Mucosa of descending colon (tissue), 3 donors: ENCODE measurements around the gene HSD17B1. TPM values are rescaled to one million over a fixed set of nuclear protein-coding genes. Genes with fewer than 3 reads are reported as not detected.

Experiments used
- ATAC-seq: fragments of 200-7000 bp; cut with Tn5 transposase; one replicate; pipeline ENCODE4 v1.9.1; 2020; ENCODE audit warnings: mild to moderate bottlenecking, moderate library complexity
- DNase-seq, 3 donors: peaks; one replicate each; pipeline ENCODE4 v3.0.0-alpha.2; 2020
- H3K36me3 ChIP-seq: fragments of 200-600 bp; one replicate; pipeline ENCODE4 v1.8.0; 2021; ENCODE audit warnings: low read depth, mild to moderate bottlenecking
- H3K4me1 ChIP-seq: fragments of 200-600 bp; one replicate; pipeline ENCODE4 v1.8.0; 2021; ENCODE audit warnings: low read depth, mild to moderate bottlenecking
- H3K4me3 ChIP-seq: fragments of 200-600 bp; one replicate; pipeline ENCODE4 v1.8.0; 2021; ENCODE audit warnings: mild to moderate bottlenecking
- H3K9me3 ChIP-seq: fragments of 200-600 bp; one replicate; pipeline ENCODE4 v1.8.0; 2021; ENCODE audit warnings: mild to moderate bottlenecking
- intact Hi-C, 2 donors: fragments of 100-400 bp; cut with DNase I in 1 of 2; cut with micrococcal nuclease in 1 of 2; formaldehyde crosslinking; loops; one replicate each; pipeline versions ENCODE4 v1.11.0 to v1.11.1; 2022; cut with DNase I, micrococcal nuclease
- total RNA-seq, 3 donors: library from RNA; stranded (reverse); fragmentation: NEBNext Ultra II Directional in 2 of 3; extraction: Animal tissue kit (Norgen Biotek cat#: 25700) in 2 of 3; gene quantifications; one replicate each; pipeline versions ENCODE4 v1.2.1 to v1.2.4, GENCODE V29; 2021 to 2023
- TF ChIP-seq, protein P1 (sequence below): fragments of 200-600 bp; IDR thresholded peaks from one replicate; pipeline ENCODE4 v1.8.0; 2022; ENCODE audit warnings: antibody characterized with exemption, mild to moderate bottlenecking
- donor health status: DM: no; HTN: no; CAD: no; lungs with moderate emphysema.
- donor health status: DM: no; HTN: no; CAD: no.
- donor health status: DM: no; HTN: yes; CAD: no.

The HSD17B1 gene
- total RNA-seq, 3 donors from 2014 or later, result 1.5 to 2.5 (median 1.7) TPM

DNA sequence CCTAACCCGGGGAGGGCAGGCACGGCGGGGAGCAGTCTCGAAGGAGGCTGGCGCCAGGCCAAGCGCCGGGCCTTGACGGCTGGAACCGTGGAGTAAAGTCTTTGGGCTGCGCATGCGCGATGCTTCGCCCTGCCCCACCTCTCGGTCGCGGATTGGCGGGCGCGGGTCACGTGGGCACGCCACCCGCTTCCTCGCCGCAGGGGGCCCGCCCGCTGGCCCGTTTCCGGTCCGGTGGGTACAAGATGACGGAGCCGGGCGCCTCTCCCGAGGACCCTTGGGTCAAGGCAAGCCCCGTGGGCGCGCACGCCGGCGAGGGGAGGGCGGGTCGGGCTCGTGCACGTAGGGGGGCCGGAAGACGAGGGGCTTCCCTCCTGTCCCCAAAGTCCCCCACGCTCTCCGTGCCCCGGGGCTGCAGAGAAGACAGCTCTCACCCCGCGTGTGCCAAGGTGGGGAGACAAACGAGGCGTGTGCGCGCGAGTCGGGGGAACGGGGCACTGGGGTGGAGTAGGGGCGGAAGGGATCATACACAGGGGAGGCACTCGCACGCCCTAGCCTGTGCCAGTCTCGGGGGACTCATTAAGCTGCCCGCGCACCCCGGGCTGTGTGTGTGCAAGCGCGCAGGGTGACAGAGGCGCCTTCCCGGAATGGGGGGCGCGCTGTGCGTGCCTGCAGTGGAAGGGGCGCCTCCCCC lies 14.3 kb downstream of the HSD17B1 start, which contains the start of gene MLX:
MLX (plus strand) TSS at position 218 of the 691 bp plus-strand sequence; CDS start at position 243, 25 bp downstream.
- peaks cover 4% of the 10 kb centered on the region for H3K36me3 ChIP-seq
- peak; percentile 95 to 97 (median 96) for DNase-seq
- intact Hi-C loops, result no loop called here
- TF ChIP-seq, protein P1, sequence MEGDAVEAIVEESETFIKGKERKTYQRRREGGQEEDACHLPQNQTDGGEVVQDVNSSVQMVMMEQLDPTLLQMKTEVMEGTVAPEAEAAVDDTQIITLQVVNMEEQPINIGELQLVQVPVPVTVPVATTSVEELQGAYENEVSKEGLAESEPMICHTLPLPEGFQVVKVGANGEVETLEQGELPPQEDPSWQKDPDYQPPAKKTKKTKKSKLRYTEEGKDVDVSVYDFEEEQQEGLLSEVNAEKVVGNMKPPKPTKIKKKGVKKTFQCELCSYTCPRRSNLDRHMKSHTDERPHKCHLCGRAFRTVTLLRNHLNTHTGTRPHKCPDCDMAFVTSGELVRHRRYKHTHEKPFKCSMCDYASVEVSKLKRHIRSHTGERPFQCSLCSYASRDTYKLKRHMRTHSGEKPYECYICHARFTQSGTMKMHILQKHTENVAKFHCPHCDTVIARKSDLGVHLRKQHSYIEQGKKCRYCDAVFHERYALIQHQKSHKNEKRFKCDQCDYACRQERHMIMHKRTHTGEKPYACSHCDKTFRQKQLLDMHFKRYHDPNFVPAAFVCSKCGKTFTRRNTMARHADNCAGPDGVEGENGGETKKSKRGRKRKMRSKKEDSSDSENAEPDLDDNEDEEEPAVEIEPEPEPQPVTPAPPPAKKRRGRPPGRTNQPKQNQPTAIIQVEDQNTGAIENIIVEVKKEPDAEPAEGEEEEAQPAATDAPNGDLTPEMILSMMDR, result no peak
- H3K4me3 ChIP-seq, result peak within 1 kb of the TSS; percentile 84
- no peaks in the 10 kb centered on the region for H3K9me3 ChIP-seq
- H3K4me1 ChIP-seq, result peaks cover 40% of the 10 kb centered on the region
- ATAC-seq, result peak; percentile 83

DNA sequence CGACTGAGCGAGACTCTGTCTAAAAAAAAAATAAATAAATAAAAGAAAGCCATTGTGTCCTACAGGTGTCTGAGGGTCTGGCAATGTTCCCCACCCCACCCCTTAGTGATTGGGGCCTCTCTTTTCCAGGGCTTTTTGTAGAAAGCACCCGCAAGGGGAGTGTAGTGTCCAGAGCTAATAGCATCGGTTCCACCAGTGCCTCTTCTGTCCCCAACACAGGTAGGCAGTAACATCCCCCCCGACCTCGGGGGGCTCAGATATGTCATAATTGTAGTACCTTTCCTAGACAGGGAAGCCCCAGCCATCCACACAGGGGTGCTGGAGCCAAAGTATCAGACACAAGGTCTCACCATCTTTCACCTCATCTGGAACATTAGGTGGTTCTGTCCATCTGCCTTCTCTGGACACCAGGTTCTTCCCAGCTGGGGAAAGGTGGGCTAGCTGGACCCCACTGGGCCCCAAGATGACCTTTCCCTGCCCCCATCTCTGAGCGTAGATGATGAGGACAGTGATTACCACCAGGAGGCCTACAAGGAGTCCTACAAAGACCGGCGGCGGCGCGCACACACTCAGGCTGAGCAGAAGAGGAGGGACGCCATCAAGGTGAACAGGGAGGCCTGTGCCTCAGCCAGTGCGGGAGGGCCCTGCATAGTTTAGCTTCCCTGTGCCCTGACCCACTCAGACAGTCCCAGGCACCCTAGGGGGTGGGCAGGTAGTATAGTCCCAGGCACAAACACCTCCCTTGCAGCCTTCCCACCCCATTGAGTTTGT lies 15.8 kb downstream of the HSD17B1 start:
- DNase-seq (peak in 1 of 3 donors; percentile 21), ATAC-seq (no peak)
- no peaks in the 10 kb centered on the region for H3K9me3 ChIP-seq
- H3K4me3 ChIP-seq, result no peak overlapping the region
- H3K36me3 ChIP-seq, result peaks cover 16% of the 10 kb centered on the region
- TF ChIP-seq, protein P1, result no peak
- peaks cover 33% of the 10 kb centered on the region for H3K4me1 ChIP-seq
- intact Hi-C loops, result no loop called here

DNA sequence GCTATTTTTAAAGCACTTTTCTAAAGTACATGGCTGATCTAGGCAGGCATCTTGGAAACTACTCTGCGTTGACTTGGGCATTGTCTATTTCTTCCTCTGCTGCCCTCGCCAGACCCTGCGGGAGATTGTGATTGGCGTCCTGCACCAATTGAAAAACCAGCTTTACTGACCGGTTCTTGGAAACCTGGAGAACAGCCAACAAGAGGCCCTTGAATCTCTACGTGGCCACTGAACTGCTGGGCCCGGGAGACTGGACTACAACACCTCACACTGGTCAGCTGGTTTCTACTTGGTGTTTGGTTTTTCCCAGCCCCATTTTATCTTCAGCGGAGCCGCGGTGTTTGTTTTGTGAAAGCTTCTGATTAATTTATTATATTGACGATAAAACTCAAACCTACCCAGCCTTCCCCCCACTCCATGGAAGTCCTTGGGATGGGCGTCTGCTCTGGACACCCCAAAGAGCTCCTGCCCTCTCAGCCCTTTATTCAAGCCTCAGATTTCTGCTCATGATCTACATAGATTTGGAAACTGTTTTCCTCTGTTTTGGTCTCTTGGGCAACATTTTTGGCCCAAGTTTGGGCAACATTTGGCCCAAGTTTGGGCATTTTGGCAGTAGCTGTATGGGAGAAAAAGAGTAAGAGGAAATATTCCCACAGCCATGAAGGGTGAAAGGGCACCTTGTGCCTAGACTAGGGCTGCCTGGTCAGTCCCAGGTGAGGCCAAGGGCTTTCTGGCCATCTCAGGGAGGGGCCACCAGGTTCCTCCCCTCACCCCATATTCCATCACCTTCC lies 18.9 kb downstream of the HSD17B1 start:
- ATAC-seq, result no peak

DNA sequence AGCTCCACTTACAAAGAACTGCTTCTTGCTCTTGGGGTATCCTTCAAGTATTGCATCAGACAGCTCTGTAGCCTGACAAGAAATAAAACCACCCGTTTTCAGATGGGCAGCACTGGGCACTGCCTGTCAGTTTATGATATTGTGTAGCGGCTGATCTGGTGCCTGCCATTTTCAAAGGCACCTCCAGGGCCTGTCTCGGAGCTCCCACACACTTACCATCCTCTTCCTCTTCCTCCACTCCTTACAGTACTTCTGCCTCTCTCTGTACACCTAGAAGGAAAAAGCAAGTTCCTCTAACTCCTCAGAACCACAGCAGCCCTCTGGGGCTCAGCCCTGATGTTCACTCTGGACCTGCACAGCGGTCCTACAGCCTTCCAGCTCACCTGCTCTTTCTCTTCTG lies 20.4 kb downstream of the HSD17B1 start:
- intact Hi-C loops, result loop anchor here in 1 of 2 donors (10.0 kb wide), 1 partner anchor 102 kb away; the partner anchor contains the start of gene PLEKHH3
- ATAC-seq, result no peak
- peak in 1 of 3 donors; percentile 6 for DNase-seq
- Histone ChIP-seq H3K36me3 (peaks cover 20% of the 10 kb centered on the region), H3K4me1 (peaks cover 20% of the 10 kb centered on the region), H3K9me3 (no peaks in the 10 kb centered on the region), H3K4me3 (no peak overlapping the region)
- TF ChIP-seq, protein P1, result no peak

More for the DNA sequence above, 18.9 kb downstream of the HSD17B1 start:
- Histone ChIP-seq H3K9me3 (no peaks in the 10 kb centered on the region), H3K4me1 (peaks cover 20% of the 10 kb centered on the region), H3K36me3 (peaks cover 20% of the 10 kb centered on the region), H3K4me3 (no peak overlapping the region)
- TF ChIP-seq, protein P1, result no peak
- DNase-seq, result peak in 1 of 3 donors; percentile 1
- intact Hi-C loops, result loop anchor here in 1 of 2 donors (10.0 kb wide), 1 partner anchor 103 kb away; the partner anchor contains the start of gene PLEKHH3

DNA sequence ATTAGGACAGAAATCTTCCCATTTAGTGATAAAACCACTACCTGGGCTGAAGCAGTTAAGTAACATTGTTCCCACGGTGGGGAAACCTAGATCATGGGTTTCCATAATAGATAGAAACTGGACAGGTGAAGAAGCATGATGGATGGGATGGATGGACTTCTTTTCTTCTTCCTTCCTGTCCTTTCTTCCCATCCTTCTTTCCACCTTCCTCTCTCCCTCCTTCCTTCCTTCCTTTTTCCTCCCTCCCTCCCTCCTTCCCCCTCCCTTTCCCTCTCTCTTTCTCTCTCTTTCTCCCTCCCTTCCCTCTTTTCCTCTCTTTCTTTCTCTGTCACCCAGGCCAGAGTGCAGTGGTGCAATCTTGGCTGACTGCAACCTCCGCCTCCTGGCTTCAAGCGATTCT lies 21.7 kb downstream of the HSD17B1 start:
- no peak for DNase-seq
- Histone ChIP-seq H3K9me3 (no peaks in the 10 kb centered on the region), H3K4me1 (peaks cover 17% of the 10 kb centered on the region), H3K4me3 (no peak overlapping the region), H3K36me3 (peaks cover 20% of the 10 kb centered on the region)
- intact Hi-C loops, result loop anchor here in 1 of 2 donors (10.0 kb wide), 1 partner anchor 100 kb away; the partner anchor contains the start of gene PLEKHH3
- TF ChIP-seq, protein P1, result no peak
- ATAC-seq, result no peak
